ENCODE results near the gene SMIM38.

Gene SMIM38

DNA sequence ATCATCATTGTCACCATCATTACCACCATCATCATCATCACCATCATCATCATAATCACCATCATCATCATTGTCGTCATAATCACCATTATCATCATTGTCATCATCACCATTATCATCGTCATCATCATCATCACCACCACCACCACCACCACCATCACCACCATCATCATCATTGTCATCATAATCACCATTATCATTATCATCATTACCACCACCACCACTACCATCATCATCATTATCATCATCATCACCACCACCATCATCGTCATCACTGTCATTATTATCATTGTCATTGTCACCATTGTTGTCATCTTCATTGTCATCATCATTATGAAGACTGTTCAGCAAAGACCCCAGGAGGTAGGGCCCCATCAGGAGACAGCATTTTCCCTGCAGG, 33.3 kb downstream of the SMIM38 start:
- DNase-seq: no peak

GRCh38 chr11:69190796-69191536, 35.2 kb downstream of the SMIM38 start:
- DNase-seq: no peak

DNA sequence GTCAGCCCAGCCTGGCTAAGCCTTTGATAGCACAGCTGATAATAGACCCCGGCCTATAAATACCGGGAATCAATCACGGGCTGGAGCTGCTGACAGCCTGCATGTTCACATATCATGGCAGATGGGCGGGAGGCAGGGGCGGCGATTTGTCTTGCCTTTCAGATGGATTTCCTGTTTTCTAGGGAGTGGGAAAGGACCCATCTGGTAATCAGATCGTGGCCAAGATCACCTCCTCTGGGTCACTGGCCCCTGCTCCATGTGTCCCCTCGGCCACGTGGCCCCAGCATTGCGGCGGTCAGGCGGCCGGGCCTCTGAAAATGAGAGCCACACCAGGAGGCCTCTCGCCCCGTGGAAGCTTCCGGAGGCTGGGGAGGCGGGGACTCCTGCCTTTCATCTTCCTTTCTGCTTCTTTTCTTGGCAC, 36.6 kb downstream of the SMIM38 start:
- no peak for DNase-seq

DNA sequence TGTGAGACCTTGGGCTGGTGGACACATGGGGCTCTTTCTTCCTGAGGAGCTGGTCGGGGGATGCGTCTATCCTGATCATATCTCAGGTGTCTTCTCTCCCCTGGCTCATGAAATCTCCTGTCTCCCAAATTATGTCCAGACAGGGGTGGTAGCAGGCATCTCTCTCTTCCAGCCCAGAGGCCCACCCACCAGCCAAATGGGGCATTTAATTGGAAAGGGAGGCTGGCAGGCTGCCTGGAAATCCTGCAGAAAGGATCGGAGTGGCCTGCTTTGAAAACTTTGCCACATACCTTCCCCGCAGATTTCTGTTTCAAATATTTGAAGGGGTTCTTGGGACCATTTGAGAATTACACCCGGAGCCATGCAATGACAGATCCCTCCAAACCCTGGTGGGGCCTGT, 37.4 kb downstream of the SMIM38 start:
- DNase-seq: no peak

DNA sequence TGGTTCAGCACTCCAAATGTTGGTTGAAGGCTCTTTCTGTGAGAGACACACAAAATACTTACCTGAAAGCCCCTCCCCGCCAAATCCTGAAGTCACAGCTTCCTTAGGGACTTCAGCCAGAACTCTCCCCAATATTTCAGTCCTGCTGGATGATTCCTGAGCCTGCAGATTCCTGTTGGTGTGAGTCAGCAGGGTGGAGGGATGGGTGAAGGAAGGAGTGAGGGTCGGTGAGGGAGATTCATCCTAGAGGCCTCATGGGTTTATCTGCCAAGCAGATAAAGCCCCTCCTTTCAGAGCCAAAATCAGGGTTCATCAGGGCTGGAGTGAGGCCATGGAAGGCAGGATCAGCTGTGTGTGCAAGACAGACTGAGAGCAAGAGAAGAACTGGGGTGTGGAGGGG, 37.9 kb downstream of the SMIM38 start:
- DNase-seq: no peak

DNA sequence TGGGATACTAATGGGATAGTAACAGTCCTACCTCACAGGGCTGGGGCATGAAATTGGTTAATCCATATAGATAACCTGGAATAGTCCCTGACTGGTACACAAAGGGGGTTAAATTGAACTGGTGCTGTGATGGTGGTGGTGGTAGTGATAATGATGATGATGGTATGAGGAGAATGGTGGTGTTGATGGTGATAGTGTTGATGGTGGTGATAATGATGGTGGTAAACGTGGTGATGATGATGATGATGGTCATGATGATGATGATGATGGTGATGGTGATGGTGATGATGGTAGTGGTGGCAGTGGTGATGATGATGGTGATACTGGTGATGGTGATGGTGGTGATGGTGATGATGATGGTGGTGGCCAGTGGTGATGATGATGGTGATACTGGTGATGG, 38.7 kb downstream of the SMIM38 start:
- no peak for DNase-seq

DNA sequence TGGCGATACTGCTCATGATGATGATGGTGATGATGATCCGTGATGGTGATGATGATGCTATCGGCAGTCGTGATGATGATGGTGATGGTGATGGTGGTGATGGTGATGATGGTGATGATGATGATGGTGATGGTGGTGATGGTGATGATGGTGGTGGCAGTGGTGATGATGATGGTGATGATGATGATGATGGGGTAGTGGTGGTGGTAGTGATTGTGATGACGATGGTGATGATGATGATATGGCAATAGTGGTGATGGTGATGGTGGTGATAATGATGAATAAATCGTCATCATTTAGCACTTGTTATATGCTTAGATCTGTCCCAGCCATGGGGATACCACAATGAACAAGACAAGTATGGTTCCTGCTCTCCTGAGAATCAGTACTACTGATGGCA, 39.2 kb downstream of the SMIM38 start:
- no peak for DNase-seq

DNA sequence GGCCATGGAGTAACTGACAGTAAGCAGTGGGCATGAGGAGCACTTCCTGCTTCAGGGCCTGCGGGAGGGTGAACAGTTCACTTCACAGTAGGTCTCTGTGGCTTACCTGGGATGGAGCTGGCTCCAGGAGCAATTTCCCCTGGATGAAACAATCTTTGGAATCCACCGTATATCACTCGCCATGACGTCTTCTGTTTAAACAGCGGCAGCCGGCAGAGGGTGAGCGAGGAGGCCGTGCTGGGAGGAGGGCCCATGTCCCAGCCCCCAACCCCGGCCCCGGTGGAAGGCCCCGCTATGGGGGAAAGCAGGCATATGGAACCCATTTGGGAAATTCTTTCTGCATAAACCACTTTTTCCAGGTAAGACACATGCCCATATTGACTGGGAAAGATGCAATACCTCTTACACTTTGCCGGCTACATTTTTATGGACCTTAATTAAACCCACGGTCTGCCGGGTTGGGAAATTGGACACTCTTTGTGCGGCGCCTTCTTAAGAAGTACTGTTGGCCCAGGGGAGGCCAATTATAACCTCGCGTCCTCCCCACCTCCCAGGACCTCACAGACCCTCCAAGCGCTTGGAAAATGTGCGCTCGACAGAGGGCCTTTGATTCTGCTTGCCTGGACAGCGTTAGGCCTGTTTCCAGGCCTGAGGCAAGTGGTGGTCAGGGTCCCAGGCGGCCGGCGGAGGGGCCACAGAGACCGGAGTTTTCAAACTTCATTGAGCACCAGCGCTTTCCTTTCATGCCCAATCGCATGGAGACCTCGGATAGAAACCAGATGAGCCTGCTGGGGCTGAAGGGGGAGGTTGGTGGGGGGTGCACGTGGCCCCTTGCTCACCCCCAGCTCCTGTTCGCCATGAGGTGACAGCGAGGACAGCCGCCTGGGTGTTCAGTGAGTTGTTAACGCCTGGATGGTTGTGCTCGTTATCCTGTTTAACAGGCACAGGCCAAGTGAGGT, 40.4 kb downstream of the SMIM38 start:
- no peak for DNase-seq

- DNase-seq: no peak
These were observed 41.0 kb downstream of the SMIM38 start for GRCh38 chr11:69196783-69197169.

DNA sequence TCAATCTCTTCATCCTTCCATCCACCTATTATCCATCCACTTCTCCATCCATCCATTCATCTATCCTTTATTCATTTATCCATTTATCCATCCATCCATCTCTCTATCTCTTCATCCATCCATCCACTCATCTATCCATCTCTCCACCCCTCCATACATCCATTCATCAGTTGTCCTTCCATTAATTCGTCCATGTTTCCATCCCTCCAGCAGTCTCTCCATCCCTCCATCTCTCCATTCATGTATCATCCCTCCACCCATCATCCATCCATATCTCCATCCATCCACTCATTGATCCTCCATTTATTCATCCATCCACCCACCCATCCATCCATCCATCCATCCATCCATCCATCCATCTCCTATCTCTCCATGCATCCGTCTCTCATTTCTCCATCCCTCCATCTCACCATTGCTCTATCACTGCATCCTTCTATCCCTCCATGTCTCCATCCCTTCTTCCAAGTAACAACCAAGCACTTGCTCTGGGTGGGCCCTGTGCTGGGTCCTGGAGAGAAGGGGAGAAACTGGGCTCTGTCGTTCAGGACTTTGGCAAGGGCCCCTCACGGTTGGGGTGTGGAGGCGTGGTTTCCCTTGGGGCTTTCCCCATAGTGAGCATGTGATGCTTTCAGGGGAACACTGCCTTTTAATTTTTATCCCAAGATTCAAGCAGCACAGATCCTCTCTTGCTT, 43.3 kb downstream of the SMIM38 start:
- DNase-seq: no peak

- no peak for DNase-seq
These were observed 44.0 kb downstream of the SMIM38 start for GRCh38 chr11:69199583-69200315.

DNA sequence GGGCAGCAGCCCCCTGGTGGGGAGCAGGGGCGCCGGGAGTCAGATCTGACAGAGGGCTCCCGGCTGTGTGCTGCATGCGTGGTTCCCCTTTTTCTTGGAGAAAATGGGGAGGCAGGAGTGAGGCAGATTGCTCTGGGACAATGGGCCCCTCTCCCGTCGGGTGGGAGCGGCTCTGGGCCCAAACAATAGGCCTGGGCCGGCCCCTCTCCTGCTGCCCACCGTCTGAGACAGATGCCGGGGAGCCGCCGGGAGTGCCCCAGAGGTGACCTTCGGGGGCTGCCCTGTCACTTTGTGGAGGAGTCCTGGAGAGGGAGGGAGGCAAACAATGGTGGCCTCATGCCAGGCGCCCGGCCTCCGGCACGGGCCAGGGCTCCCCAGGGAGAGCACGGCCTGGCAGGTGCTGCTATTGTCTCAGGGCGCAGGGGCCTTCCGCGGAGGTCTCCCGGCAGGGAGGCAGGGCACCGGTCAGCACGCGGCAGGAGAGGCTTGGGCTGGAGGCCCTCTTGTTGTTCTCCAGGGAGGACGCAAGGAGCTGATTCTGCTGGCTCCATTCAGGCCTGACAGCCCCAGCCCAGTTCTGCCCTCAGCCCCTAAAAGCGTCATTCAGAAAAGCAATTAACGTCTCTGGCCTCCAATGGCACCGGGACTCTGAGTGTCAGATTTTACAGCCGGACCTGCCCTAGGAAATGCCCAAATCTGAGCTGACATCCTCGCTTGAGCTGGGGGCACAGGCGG, 44.8 kb downstream of the SMIM38 start:
- no peak for DNase-seq

GRCh38 chr11:69201066-69201365, 45.3 kb downstream of the SMIM38 start:
- DNase-seq: no peak

DNA sequence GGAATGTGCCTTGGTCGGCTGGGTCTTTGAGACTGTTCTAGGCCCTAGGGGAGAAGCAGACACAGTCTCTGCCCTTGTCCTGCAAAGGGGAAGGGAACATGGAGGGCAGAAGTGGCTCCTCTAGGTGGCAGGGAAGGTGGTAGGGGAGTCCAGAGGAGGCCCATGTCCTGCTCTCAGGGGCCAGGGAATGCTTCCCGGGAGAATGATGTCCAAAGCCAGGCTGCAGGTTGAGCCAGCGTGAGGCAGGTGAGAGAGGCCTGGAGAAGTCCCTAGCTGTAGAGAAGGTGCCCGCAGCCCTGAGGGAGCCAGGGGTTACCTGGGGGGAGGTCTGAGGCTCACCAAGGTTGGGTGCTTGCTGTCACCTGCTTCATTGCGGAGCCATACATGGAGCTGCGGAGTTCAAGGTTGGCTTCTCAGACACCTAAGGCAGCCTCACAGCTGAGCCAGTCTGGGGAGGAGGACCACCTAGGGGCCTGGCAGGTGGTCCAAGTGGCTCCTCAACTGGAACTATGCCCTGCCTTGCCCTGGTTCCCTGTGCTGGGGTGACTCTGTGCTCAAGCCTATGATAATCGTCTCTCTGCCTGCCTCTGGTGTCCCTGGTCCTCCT, 46.1 kb downstream of the SMIM38 start:
- DNase-seq: no peak

DNA sequence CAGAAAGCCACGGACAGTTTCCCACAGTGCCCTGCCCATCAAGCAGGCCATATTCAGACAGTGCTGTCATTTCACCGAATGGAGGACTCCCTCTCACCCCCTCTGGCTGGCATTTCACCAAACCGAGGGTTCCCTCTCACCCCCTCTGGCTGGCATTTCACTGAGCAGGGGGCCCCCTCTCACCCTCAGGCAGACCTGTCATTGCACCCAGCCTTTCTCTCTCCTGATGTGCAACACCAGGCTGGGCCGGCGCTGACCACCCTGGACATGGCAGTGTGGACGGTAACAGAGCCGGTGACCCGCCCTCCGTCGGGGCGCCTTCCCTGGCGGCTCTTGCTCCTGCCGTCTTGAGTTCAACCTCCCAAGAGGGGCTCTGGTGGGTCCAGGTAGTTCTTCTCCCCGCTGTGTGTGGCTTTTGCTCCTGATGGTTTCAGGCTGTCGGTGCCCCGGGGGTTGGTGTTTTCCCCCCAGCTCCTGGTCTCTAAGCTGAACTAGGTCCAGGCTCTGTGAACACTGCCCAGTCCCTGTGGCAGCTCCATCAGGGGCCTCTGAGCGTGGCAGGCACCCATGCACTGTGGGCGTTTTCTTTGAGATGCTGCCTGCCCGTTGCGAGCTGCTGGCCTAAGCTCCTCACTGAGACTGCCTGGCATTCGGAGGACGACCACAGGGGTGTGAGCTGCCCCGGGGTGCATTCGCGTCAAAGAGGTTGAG, 46.9 kb downstream of the SMIM38 start:
- DNase-seq: no peak

GRCh38 chr11:69203381-69203780, 47.6 kb downstream of the SMIM38 start:
- DNase-seq: no peak

GRCh38 chr11:69203901-69204245, 48.1 kb downstream of the SMIM38 start:
- DNase-seq: no peak

GRCh38 chr11:69204246-69204940, 48.7 kb downstream of the SMIM38 start:
- DNase-seq: no peak

GRCh38 chr11:69204941-69205742, 49.4 kb downstream of the SMIM38 start:
- no peak for DNase-seq

Measured in activated naive CD4-positive, alpha-beta T cell (primary cell).